Measurements from ENCODE around the gene SPRED1.

SPRED1 gene

GRCh38 chr15:38294126-38294525 is 41.5 kb downstream of the SPRED1 start:
- H3K27ac ChIP-seq, result no peak overlapping the region
- no peak for DNase-seq (ENCODE audit: low spot score)
- no peak for TF ChIP-seq CTCF (conservative IDR thresholded peaks at IDR 0.05; ENCODE audit: low read depth)
- ChIA-PET POLR2A (ENCODE audit: low non-redundant PET) (no interaction called here), CTCF (no interaction called here)

GRCh38 chr15:38297623-38298388 is 45.2 kb downstream of the SPRED1 start:
- H3K27ac ChIP-seq, result no peak overlapping the region
- TF ChIP-seq CTCF (conservative IDR thresholded peaks at IDR 0.05; ENCODE audit: low read depth), result no peak
- no peak for DNase-seq (ENCODE audit: low spot score)
- POLR2A ChIA-PET (ENCODE audit: low non-redundant PET), result no interaction called here
- CTCF ChIA-PET, result no interaction called here

- DNase-seq (ENCODE audit: low spot score), result no peak
- CTCF ChIA-PET, result no interaction called here
- no peak overlapping the region for H3K27ac ChIP-seq
- POLR2A ChIA-PET (ENCODE audit: low non-redundant PET), result no interaction called here
- TF ChIP-seq CTCF (conservative IDR thresholded peaks at IDR 0.05; ENCODE audit: low read depth), result no peak
Measured at GRCh38 chr15:38299216-38299615, 46.6 kb downstream of the SPRED1 start.

- H3K27ac ChIP-seq, result no peak overlapping the region
- ChIA-PET POLR2A (ENCODE audit: low non-redundant PET) (no interaction called here), CTCF (interaction anchor here (0.6 kb wide), 1 partner anchor 20 kb away, joined by 4 read pairs; no protein-coding TSS in a partner anchor)
- peak; percentile 3 for DNase-seq (ENCODE audit: low spot score)
- no peak for TF ChIP-seq CTCF (conservative IDR thresholded peaks at IDR 0.05; ENCODE audit: low read depth)
Measured at GRCh38 chr15:38300395-38300794, 47.8 kb downstream of the SPRED1 start.

GRCh38 chr15:38304481-38304880 is 51.8 kb downstream of the SPRED1 start:
- ChIA-PET CTCF (no interaction called here), POLR2A (ENCODE audit: low non-redundant PET) (no interaction called here)
- H3K27ac ChIP-seq, result no peak overlapping the region
- DNase-seq (ENCODE audit: low spot score), result no peak
- no peak for TF ChIP-seq CTCF (conservative IDR thresholded peaks at IDR 0.05; ENCODE audit: low read depth)

- H3K27ac ChIP-seq, result no peak overlapping the region
- no peak for TF ChIP-seq CTCF (conservative IDR thresholded peaks at IDR 0.05; ENCODE audit: low read depth)
- ChIA-PET POLR2A (ENCODE audit: low non-redundant PET) (no interaction called here), CTCF (no interaction called here)
- no peak for DNase-seq (ENCODE audit: low spot score)
Measured at GRCh38 chr15:38307251-38307650, 54.6 kb downstream of the SPRED1 start.

Data from RWPE1 (cell line).